ENCODE results near the gene BPIFA2.

DNA sequence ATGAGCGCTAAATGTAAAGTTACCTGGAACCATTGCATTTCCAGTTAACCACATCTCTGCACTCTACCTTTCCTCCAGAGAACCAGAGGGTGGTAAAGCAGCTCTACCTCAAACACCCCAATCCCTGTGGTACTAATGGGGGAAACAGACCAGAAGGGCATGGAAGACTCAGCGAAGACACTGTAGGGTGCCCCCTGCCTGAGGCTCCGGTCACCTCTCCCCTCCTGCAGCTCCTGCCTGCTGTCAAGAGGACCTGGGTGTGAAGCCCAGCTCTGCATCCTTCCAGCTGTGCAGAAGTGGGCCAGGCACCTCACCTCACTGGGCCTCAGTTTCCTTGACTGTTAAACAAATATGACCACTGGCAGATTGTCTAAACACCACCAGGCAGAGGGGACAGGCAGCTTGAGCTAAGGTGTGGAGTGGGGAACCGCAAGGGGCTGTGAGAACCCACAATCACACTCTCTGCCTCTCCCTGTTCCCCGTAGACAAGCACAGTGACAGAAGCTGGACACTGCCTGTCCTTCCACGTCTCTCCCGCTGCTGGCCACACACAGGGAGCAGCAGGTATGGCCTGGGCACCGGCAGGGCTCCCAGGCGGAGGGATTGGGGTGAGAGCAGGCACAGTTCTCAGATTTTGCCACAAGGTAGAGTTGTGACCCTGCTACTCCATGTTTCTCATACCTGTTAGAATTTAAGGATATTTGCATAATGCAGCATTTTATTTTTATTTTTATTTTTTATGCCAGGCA lies 9.1 kb upstream of the BPIFA2 start:
- TF ChIP-seq, protein P1, sequence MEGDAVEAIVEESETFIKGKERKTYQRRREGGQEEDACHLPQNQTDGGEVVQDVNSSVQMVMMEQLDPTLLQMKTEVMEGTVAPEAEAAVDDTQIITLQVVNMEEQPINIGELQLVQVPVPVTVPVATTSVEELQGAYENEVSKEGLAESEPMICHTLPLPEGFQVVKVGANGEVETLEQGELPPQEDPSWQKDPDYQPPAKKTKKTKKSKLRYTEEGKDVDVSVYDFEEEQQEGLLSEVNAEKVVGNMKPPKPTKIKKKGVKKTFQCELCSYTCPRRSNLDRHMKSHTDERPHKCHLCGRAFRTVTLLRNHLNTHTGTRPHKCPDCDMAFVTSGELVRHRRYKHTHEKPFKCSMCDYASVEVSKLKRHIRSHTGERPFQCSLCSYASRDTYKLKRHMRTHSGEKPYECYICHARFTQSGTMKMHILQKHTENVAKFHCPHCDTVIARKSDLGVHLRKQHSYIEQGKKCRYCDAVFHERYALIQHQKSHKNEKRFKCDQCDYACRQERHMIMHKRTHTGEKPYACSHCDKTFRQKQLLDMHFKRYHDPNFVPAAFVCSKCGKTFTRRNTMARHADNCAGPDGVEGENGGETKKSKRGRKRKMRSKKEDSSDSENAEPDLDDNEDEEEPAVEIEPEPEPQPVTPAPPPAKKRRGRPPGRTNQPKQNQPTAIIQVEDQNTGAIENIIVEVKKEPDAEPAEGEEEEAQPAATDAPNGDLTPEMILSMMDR (IDR thresholded peaks at IDR 0.05) = no peak
- TF ChIP-seq JUNB (IDR thresholded peaks at IDR 0.05) = no peak
- no peak for TF ChIP-seq ESRRA (IDR thresholded peaks at IDR 0.05; ENCODE audit: borderline replicate concordance, low read length)
- no peak for TF ChIP-seq POLR2AphosphoS2 (conservative IDR thresholded peaks at IDR 0.05; ENCODE audit: low read length)
- TF ChIP-seq, protein P2, sequence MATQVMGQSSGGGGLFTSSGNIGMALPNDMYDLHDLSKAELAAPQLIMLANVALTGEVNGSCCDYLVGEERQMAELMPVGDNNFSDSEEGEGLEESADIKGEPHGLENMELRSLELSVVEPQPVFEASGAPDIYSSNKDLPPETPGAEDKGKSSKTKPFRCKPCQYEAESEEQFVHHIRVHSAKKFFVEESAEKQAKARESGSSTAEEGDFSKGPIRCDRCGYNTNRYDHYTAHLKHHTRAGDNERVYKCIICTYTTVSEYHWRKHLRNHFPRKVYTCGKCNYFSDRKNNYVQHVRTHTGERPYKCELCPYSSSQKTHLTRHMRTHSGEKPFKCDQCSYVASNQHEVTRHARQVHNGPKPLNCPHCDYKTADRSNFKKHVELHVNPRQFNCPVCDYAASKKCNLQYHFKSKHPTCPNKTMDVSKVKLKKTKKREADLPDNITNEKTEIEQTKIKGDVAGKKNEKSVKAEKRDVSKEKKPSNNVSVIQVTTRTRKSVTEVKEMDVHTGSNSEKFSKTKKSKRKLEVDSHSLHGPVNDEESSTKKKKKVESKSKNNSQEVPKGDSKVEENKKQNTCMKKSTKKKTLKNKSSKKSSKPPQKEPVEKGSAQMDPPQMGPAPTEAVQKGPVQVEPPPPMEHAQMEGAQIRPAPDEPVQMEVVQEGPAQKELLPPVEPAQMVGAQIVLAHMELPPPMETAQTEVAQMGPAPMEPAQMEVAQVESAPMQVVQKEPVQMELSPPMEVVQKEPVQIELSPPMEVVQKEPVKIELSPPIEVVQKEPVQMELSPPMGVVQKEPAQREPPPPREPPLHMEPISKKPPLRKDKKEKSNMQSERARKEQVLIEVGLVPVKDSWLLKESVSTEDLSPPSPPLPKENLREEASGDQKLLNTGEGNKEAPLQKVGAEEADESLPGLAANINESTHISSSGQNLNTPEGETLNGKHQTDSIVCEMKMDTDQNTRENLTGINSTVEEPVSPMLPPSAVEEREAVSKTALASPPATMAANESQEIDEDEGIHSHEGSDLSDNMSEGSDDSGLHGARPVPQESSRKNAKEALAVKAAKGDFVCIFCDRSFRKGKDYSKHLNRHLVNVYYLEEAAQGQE (IDR thresholded peaks at IDR 0.05) = no peak
- no peak for TF ChIP-seq RAD21 (conservative IDR thresholded peaks at IDR 0.05 in 1 of 2, IDR thresholded peaks at IDR 0.05 in 1 of 2)

Measured in A549 (cell line).